HepG2 (cell line): ENCODE results near the gene CREB3. TPM values are rescaled to one million over a fixed set of nuclear protein-coding genes. Genes with fewer than 3 reads are reported as not detected.

Experiments
- CREM ChIP-seq, 2 experiments: sonication (generic) in 1 of 2; formaldehyde crosslinking in 1 of 2; IDR thresholded peaks; 2 replicates each; pipeline versions ENCODE4 v1.4.0 to v1.6.1; 2016 to 2020; ENCODE audit warnings: antibody characterized with exemption in 1 of 2, mild to moderate bottlenecking in 1 of 2, missing genetic modification reagents in 1 of 2
- EP300 ChIP-seq, 3 experiments: sonication (generic) in 1 of 3; formaldehyde crosslinking in 1 of 3; IDR thresholded peaks; 2 replicates each; pipeline versions ENCODE4 v1.5.1 to v1.6.1; 2011 to 2020; ENCODE audit warnings: low read depth in 2 of 3, low read length in 2 of 3, borderline replicate concordance in 1 of 3, improper control_type of control experiment in 1 of 3, mild to moderate bottlenecking in 1 of 3, missing genetic modification reagents in 1 of 3, moderate library complexity in 1 of 3
- HMG20B ChIP-seq: conservative IDR thresholded peaks from 2 replicates; pipeline ENCODE4 v1.6.1; 2016; ENCODE audit warnings: missing genetic modification reagents, missing compliant biosample characterization
- KAT7 ChIP-seq: IDR thresholded peaks from 2 replicates; pipeline ENCODE4 v1.6.1; 2018; ENCODE audit warnings: borderline replicate concordance, missing compliant biosample characterization
- NCOA2 ChIP-seq: sonication (generic); formaldehyde crosslinking; IDR thresholded peaks from 2 replicates; pipeline ENCODE4 v1.8.0; 2022; ENCODE audit warnings: inconsistent platforms
- NR2F2 ChIP-seq: IDR thresholded peaks from 2 replicates; pipeline ENCODE4 v1.6.1; 2012; ENCODE audit warnings: low read depth, inconsistent platforms, borderline replicate concordance
- POLR2A ChIP-seq, 2 experiments: IDR thresholded peaks; 2 replicates each; pipeline ENCODE4 v1.6.1; 2011; ENCODE audit warnings: low read depth in 2 of 2, low read length in 2 of 2, mild to moderate bottlenecking in 1 of 2, moderate library complexity in 1 of 2; ENCODE audit not compliant: insufficient read depth in 1 of 2
- SPEN ChIP-seq: sonication (generic); formaldehyde crosslinking; IDR thresholded peaks from 2 replicates; pipeline ENCODE4 v1.5.1; 2020; ENCODE audit warnings: low read depth, mild to moderate bottlenecking, missing genetic modification reagents
- SRY ChIP-seq: sonication (generic); formaldehyde crosslinking; IDR thresholded peaks from 2 replicates; pipeline ENCODE4 v1.8.0; 2022; ENCODE audit warnings: mild to moderate bottlenecking, missing genetic modification reagents
- ZNF160 ChIP-seq: sonication (generic); formaldehyde crosslinking; IDR thresholded peaks from 2 replicates; pipeline ENCODE4 v1.8.0; 2022; ENCODE audit warnings: mild to moderate bottlenecking, inconsistent platforms, missing genetic modification reagents
- ZNF501 ChIP-seq: sonication (generic); formaldehyde crosslinking; IDR thresholded peaks from 2 replicates; pipeline ENCODE4 v1.5.1; 2020; ENCODE audit warnings: mild to moderate bottlenecking, moderate library complexity, missing genetic modification reagents
- ZNF747 ChIP-seq: sonication (generic); formaldehyde crosslinking; IDR thresholded peaks from 2 replicates; pipeline ENCODE4 v1.8.1; 2023; ENCODE audit warnings: missing genetic modification reagents, mild to moderate bottlenecking, borderline replicate concordance
- polyA plus RNA-seq, 8 experiments: library from polyadenylated mRNA; depleted of rRNA in 3 of 8; stranded (reverse) in 7 of 8; unstranded in 1 of 8; fragments of >200 nt; fragmentation: Illumina TruSeq in 4 of 8; extraction: Trizol in 4 of 8; gene quantifications; 2 replicates each; pipeline versions ENCODE4 v1.2.1 to v1.2.3, GENCODE V29; 2011 to 2016; ENCODE audit warnings: low read depth in 4 of 8, missing spikeins in 1 of 8, mixed read lengths in 1 of 8; ENCODE audit not compliant: insufficient read depth in 1 of 8
- total RNA-seq, 5 experiments: library from RNA; depleted of rRNA; stranded (reverse); fragments of >200 nt; fragmentation: Illumina TruSeq; extraction: Trizol; gene quantifications; 2 replicates each; pipeline ENCODE4 v1.2.3, GENCODE V29; 2016; ENCODE audit warnings: low read depth in 1 of 5
- TF ChIP-seq, protein P1 (sequence below): sonication (generic); formaldehyde crosslinking; IDR thresholded peaks from 2 replicates; pipeline ENCODE4 v1.5.0; 2020; ENCODE audit warnings: mild to moderate bottlenecking, missing genetic modification reagents
- TF ChIP-seq, protein P2 (sequence below): fragments of 450-650 bp; IDR thresholded peaks from 2 replicates; pipeline ENCODE4 v1.6.1; 2016
- TF ChIP-seq, protein P3 (sequence below): sonication (generic); formaldehyde crosslinking; IDR thresholded peaks from 2 replicates; pipeline ENCODE4 v1.5.0; 2020; ENCODE audit warnings: mild to moderate bottlenecking, missing genetic modification reagents, borderline replicate concordance

The CREB3 gene
- total and polyA plus RNA-seq, 2 of the 13 experiments (the other 11 are each of a cell fraction or from before 2014, with no cell fraction given) = 11.1 to 34.2 TPM

DNA sequence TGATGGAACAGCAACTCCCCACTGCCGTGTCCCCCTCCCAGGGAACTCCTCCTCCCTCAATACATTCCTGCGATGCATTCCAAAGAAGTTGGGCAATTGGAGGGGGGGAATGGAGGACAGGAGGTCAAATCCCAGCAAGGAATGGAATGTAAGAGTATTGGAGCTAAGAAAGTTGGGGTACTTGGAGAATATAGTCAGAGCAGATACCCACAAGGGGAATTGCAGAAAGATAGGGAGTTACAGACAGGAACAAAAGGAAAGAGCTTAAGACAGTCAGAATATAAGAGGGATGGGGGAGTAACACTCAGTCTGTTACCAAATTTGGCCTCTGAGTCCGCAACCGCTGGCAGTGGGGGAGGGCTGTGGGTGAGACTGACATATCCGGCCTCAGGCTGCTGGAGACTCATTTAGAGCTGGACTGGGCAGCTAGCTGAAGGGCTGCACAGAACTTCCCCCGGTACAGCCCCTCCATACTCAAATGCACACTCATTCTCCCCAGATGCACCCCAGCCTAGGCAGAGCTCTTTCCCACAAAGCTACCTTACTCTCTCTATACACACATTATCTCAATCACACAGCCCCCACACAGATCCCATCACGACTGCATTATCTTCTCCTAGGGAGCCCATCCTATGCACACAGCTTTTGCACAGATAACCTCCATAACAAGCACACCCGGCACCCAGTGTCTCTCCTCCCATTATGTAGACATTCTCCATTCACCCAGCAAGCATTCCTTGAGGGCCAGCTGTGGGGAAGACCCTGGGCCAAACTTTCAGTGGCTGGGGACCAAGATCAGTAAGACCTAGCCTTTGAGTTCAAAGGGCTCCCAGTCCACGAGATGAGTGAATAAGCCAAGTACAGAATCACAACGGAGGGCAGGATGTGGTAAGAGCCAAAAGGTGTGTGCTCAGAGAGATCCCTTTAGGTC, 4.2 kb upstream of the CREB3 start (continued):
- peak in 1 of 2 experiments; percentile 63; a peak in 2 of 4 replicates for TF ChIP-seq EP300 (IDR thresholded peaks at IDR 0.05; ENCODE audit: low read depth in 2 of 2, low read length in 2 of 2)
- peak; percentile 66; the same call in 1 of the 2 replicates for TF ChIP-seq EP300 (CRISPR knock-in tag; IDR thresholded peaks at IDR 0.05; ENCODE audit: borderline replicate concordance)
- TF ChIP-seq ZNF747 (CRISPR knock-in tag) = no peak
- peak; percentile 33; the same call in 1 of the 2 replicates for TF ChIP-seq NCOA2 (CRISPR knock-in tag)
- TF ChIP-seq CREM (IDR thresholded peaks at IDR 0.05) = no peak; the same call in 1 of the 2 replicates
- no peak for TF ChIP-seq CREM (CRISPR knock-in tag; IDR thresholded peaks at IDR 0.05)
- no peak for TF ChIP-seq ZNF501 (CRISPR knock-in tag)
- TF ChIP-seq SRY (CRISPR knock-in tag) = no peak
- TF ChIP-seq POLR2A (IDR thresholded peaks at IDR 0.05; ENCODE audit: insufficient read depth in 1 of 2, low read depth in 2 of 2, low read length in 2 of 2) = peak in 1 of 2 experiments; percentile 54; a peak in 2 of 4 replicates
- TF ChIP-seq ZNF160 = no peak
- TF ChIP-seq NR2F2 = peak; percentile 46; the same call in 1 of the 2 replicates
- no peak for TF ChIP-seq SPEN (CRISPR knock-in tag)
- TF ChIP-seq, protein P1, sequence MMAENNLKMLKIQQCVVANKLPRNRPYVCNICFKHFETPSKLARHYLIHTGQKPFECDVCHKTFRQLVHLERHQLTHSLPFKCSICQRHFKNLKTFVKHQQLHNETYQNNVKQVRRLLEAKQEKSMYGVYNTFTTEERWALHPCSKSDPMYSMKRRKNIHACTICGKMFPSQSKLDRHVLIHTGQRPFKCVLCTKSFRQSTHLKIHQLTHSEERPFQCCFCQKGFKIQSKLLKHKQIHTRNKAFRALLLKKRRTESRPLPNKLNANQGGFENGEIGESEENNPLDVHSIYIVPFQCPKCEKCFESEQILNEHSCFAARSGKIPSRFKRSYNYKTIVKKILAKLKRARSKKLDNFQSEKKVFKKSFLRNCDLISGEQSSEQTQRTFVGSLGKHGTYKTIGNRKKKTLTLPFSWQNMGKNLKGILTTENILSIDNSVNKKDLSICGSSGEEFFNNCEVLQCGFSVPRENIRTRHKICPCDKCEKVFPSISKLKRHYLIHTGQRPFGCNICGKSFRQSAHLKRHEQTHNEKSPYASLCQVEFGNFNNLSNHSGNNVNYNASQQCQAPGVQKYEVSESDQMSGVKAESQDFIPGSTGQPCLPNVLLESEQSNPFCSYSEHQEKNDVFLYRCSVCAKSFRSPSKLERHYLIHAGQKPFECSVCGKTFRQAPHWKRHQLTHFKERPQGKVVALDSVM (CRISPR knock-in tag) = 0 out of 2 replicates have a peak, but pooled peaks have one; percentile 42
- TF ChIP-seq, protein P2, sequence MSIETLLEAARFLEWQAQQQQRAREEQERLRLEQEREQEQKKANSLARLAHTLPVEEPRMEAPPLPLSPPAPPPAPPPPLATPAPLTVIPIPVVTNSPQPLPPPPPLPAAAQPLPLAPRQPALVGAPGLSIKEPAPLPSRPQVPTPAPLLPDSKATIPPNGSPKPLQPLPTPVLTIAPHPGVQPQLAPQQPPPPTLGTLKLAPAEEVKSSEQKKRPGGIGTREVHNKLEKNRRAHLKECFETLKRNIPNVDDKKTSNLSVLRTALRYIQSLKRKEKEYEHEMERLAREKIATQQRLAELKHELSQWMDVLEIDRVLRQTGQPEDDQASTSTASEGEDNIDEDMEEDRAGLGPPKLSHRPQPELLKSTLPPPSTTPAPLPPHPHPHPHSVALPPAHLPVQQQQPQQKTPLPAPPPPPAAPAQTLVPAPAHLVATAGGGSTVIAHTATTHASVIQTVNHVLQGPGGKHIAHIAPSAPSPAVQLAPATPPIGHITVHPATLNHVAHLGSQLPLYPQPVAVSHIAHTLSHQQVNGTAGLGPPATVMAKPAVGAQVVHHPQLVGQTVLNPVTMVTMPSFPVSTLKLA = no peak
- TF ChIP-seq KAT7 = no peak
- TF ChIP-seq, protein P3, sequence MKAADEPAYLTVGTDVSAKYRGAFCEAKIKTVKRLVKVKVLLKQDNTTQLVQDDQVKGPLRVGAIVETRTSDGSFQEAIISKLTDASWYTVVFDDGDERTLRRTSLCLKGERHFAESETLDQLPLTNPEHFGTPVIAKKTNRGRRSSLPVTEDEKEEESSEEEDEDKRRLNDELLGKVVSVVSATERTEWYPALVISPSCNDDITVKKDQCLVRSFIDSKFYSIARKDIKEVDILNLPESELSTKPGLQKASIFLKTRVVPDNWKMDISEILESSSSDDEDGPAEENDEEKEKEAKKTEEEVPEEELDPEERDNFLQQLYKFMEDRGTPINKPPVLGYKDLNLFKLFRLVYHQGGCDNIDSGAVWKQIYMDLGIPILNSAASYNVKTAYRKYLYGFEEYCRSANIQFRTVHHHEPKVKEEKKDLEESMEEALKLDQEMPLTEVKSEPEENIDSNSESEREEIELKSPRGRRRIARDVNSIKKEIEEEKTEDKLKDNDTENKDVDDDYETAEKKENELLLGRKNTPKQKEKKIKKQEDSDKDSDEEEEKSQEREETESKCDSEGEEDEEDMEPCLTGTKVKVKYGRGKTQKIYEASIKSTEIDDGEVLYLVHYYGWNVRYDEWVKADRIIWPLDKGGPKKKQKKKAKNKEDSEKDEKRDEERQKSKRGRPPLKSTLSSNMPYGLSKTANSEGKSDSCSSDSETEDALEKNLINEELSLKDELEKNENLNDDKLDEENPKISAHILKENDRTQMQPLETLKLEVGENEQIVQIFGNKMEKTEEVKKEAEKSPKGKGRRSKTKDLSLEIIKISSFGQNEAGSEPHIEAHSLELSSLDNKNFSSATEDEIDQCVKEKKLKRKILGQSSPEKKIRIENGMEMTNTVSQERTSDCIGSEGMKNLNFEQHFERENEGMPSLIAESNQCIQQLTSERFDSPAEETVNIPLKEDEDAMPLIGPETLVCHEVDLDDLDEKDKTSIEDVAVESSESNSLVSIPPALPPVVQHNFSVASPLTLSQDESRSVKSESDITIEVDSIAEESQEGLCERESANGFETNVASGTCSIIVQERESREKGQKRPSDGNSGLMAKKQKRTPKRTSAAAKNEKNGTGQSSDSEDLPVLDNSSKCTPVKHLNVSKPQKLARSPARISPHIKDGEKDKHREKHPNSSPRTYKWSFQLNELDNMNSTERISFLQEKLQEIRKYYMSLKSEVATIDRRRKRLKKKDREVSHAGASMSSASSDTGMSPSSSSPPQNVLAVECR (CRISPR knock-in tag) = no peak
- 0 out of 2 replicates have a peak, but pooled peaks have one; percentile 14 for TF ChIP-seq HMG20B
